DOHH2 (cell line): ENCODE data around the gene CHD3.

Source experiments
- H3F3A ChIP-seq: fragments of 200-600 bp; sonication (generic), shearing (Covaris generic); 2 replicates; pipeline ENCODE4 v1.6.0; 2016; ENCODE audit warnings: antibody characterized with exemption, mild to moderate bottlenecking; ENCODE audit not compliant: control insufficient read depth, insufficient read depth
- H3K27ac ChIP-seq: fragments of 200-600 bp; sonication (generic); 2 replicates; pipeline ENCODE4 v1.5.1; 2014; ENCODE audit warnings: low read depth, mild to moderate bottlenecking, low read length, moderate library complexity
- H3K27me3 ChIP-seq: fragments of 200-600 bp; sonication (generic); 2 replicates; pipeline ENCODE4 v1.6.1; 2014; ENCODE audit warnings: mild to moderate bottlenecking, low read length, mixed read lengths; ENCODE audit not compliant: control insufficient read depth
- H3K36me3 ChIP-seq: fragments of 200-600 bp; sonication (generic); 2 replicates; pipeline ENCODE4 v1.6.1; 2014; ENCODE audit warnings: mild to moderate bottlenecking, low read length, moderate library complexity, mixed read lengths; ENCODE audit not compliant: control insufficient read depth
- H3K4me1 ChIP-seq: fragments of 200-600 bp; sonication (generic); 2 replicates; pipeline ENCODE4 v1.6.1; 2014; ENCODE audit warnings: mild to moderate bottlenecking, low read length, mixed read lengths; ENCODE audit not compliant: control insufficient read depth
- H3K4me2 ChIP-seq: fragments of 200-600 bp; sonication (generic); 2 replicates; pipeline ENCODE4 v1.6.0; 2014; ENCODE audit warnings: mild to moderate bottlenecking, low read length, moderate library complexity
- H3K4me3 ChIP-seq: fragments of 200-600 bp; sonication (generic); 2 replicates; pipeline ENCODE4 v1.5.1; 2014; ENCODE audit warnings: mild to moderate bottlenecking, low read length, mixed read lengths
- H3K79me2 ChIP-seq: fragments of 200-600 bp; sonication (generic); 2 replicates; pipeline ENCODE4 v1.6.1; 2014; ENCODE audit warnings: mild to moderate bottlenecking, low read length, mixed read lengths; ENCODE audit not compliant: control insufficient read depth
- H3K9me2 ChIP-seq: fragments of 200-600 bp; sonication (generic); replicated peaks from 2 replicates; pipeline ENCODE4 v1.6.1; 2014; ENCODE audit warnings: mild to moderate bottlenecking, low read length, mixed read lengths; ENCODE audit not compliant: control insufficient read depth
- H3K9me3 ChIP-seq: fragments of 200-600 bp; sonication (generic); 2 replicates; pipeline ENCODE4 v1.6.1; 2014; ENCODE audit warnings: antibody characterized with exemption, low read length, mixed read lengths; ENCODE audit not compliant: control insufficient read depth, insufficient read depth
- H4K20me1 ChIP-seq: fragments of 200-600 bp; sonication (generic); 2 replicates; pipeline ENCODE4 v1.6.0; 2014; ENCODE audit warnings: low read depth, mild to moderate bottlenecking, antibody characterized with exemption, low read length, moderate library complexity; ENCODE audit not compliant: control insufficient read depth, insufficient read depth
- EZH2phosphoT487 ChIP-seq: fragments of 200-600 bp; sonication (generic); IDR thresholded peaks from 2 replicates; pipeline ENCODE4 v1.6.1; 2017; ENCODE audit warnings: borderline replicate concordance, mild to moderate bottlenecking, antibody characterized with exemption, low read length, moderate library complexity, mixed read lengths
- TF ChIP-seq, protein P1 (sequence below): fragments of 200-600 bp; sonication (generic); IDR thresholded peaks from one replicate; pipeline ENCODE4 v1.5.1; 2014; ENCODE audit warnings: antibody characterized with exemption, mild to moderate bottlenecking, low read depth, low read length; ENCODE audit not compliant: poor library complexity, severe bottlenecking

Gene CHD3

GRCh38 chr17:7841915-7842379 is 46.6 kb upstream of the CHD3 start:
- peaks cover 8% of the 10 kb centered on the region; the same call in 1 of the 2 replicates for H4K20me1 ChIP-seq
- H3F3A ChIP-seq: peaks cover 44% of the 10 kb centered on the region
- H3K27me3 ChIP-seq: no peaks in the 10 kb centered on the region
- H3K9me3 ChIP-seq: no peaks in the 10 kb centered on the region
- no peak for TF ChIP-seq EZH2phosphoT487
- TF ChIP-seq, protein P1, sequence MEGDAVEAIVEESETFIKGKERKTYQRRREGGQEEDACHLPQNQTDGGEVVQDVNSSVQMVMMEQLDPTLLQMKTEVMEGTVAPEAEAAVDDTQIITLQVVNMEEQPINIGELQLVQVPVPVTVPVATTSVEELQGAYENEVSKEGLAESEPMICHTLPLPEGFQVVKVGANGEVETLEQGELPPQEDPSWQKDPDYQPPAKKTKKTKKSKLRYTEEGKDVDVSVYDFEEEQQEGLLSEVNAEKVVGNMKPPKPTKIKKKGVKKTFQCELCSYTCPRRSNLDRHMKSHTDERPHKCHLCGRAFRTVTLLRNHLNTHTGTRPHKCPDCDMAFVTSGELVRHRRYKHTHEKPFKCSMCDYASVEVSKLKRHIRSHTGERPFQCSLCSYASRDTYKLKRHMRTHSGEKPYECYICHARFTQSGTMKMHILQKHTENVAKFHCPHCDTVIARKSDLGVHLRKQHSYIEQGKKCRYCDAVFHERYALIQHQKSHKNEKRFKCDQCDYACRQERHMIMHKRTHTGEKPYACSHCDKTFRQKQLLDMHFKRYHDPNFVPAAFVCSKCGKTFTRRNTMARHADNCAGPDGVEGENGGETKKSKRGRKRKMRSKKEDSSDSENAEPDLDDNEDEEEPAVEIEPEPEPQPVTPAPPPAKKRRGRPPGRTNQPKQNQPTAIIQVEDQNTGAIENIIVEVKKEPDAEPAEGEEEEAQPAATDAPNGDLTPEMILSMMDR: no peak
- H3K27ac ChIP-seq: peak overlapping the region; percentile 96
- no peaks in the 10 kb centered on the region for H3K9me2 ChIP-seq
- peak overlapping the region; percentile 93 for H3K4me2 ChIP-seq
- peaks cover 67% of the 10 kb centered on the region for H3K36me3 ChIP-seq
- peaks cover 82% of the 10 kb centered on the region for H3K79me2 ChIP-seq
- H3K4me3 ChIP-seq: peak overlapping the region; percentile 87
- peaks cover 50% of the 10 kb centered on the region for H3K4me1 ChIP-seq

DNA sequence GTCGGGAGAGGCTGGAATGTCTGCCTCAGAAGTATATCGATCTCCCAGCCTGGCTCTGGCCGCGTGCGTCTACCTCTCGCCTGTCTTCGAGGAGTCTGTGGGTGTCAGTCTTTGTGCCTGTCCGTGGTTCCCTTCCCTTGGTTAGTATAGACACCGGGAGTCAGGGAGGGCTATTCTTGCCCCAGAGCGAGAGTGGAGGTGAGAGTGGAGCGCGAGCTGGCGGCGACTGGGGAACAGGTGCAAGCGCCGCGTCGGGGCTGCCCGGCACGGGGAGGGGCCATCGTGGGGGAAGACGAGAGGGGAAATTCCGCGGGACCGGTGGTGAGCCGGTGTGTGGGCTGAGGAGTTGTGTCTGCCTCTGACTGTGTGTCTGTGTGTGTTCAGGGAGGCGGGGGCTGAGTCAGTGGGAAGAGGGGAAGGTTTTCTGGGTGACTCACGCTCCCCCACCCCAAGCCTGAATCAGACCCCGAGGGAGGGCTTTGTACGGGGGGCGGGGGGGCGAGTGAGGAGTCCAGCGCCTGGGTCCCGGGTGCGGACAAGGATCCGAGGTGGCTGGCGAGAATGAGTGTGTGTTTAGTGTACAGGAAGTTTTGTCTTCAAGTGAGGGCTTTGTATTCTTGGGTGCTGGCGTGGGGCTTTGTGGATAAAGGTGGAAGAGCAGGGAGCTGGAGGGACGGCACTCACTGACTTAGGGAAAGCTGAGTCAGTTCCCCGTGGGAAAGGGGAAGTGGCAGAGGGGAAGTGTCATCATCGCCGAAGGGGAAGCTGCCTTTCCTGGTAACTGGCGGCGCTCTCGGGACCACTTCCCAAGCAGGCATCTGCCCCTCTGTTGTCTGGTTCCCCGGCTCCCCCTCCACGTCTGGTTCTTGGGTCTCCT is 46.0 kb upstream of the CHD3 start:
- no peaks in the 10 kb centered on the region for H3K27me3 ChIP-seq
- peaks cover 37% of the 10 kb centered on the region for H3F3A ChIP-seq
- peak overlapping the region; percentile 96 for H3K27ac ChIP-seq
- H3K9me3 ChIP-seq: no peaks in the 10 kb centered on the region
- no peaks in the 10 kb centered on the region for H3K9me2 ChIP-seq
- peaks cover 81% of the 10 kb centered on the region for H3K79me2 ChIP-seq
- peak overlapping the region; percentile 93 for H3K4me2 ChIP-seq
- peaks cover 8% of the 10 kb centered on the region; the same call in 1 of the 2 replicates for H4K20me1 ChIP-seq
- H3K4me1 ChIP-seq: peaks cover 44% of the 10 kb centered on the region
- peak overlapping the region; percentile 87 for H3K4me3 ChIP-seq
- peaks cover 69% of the 10 kb centered on the region for H3K36me3 ChIP-seq
- TF ChIP-seq, protein P1: no peak
- TF ChIP-seq EZH2phosphoT487: no peak

DNA sequence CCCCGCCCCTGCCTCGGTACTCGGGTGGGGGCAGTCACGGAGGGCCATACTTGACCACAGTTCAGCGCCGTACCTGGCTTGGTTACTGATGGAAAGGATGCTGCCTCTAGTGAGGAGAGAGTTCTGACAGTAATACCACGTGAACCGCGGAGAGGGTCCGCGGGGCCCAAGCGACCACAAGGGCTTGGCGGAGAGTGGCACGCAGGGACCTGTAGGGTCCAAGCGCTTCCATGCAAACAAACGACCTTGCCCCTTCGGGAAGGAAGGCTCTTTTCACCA is 45.4 kb upstream of the CHD3 start:
- Histone ChIP-seq H3K4me3 (peak overlapping the region; percentile 87), H3K27me3 (no peaks in the 10 kb centered on the region), H3K36me3 (peaks cover 73% of the 10 kb centered on the region), H3K9me3 (no peaks in the 10 kb centered on the region), H3F3A (peaks cover 34% of the 10 kb centered on the region), H3K27ac (peak overlapping the region; percentile 96), H3K4me2 (peak overlapping the region; percentile 93), H3K79me2 (peaks cover 78% of the 10 kb centered on the region), H4K20me1 (peaks cover 8% of the 10 kb centered on the region; the same call in 1 of the 2 replicates), H3K9me2 (no peaks in the 10 kb centered on the region), H3K4me1 (peaks cover 40% of the 10 kb centered on the region)
- TF ChIP-seq, protein P1: peak; percentile 12
- no peak for TF ChIP-seq EZH2phosphoT487
